Left kidney (tissue), 8 donors: Measurements from ENCODE around the gene BID. TPM values are rescaled to one million over a fixed set of nuclear protein-coding genes. Genes with fewer than 3 reads are reported as not detected.

Experiments
- DNase-seq: peaks from one replicate; pipeline ENCODE4 v3.0.0-alpha.2; 2013
- long read RNA-seq, 8 donors: transcript quantifications; one replicate each; lab custom pipeline, GENCODE V29; 2026
- polyA plus RNA-seq: library from polyadenylated mRNA; unstranded; fragments of 120-200 nt; gene quantifications from one replicate; pipeline ENCODE4 v1.2.1, GENCODE V29; 2013; ENCODE audit not compliant: insufficient read length

BID gene
- polyA plus RNA-seq: 16.1 TPM
- long read RNA-seq, donor 1, transcript BID-215 (6 exons, 2,199 nt): major isoform, 12 of 18 reads
- long read RNA-seq, donor 1, partial matches to known transcripts: 0 of 18 reads
- long read RNA-seq, donor 1, other reads (novel, unspliced or antisense): 0 of 18 reads
- long read RNA-seq, donor 2, transcript BID-215 (6 exons, 2,199 nt): major isoform, 7 of 10 reads
- long read RNA-seq, donor 2, partial matches to known transcripts: 0 of 10 reads
- long read RNA-seq, donor 2, other reads (novel, unspliced or antisense): 0 of 10 reads
- long read RNA-seq, donor 3, transcript BID-215 (6 exons, 2,199 nt): major isoform, 10 of 13 reads
- long read RNA-seq, donor 3, partial matches to known transcripts: 0 of 13 reads
- long read RNA-seq, donor 3, other reads (novel, unspliced or antisense): 0 of 13 reads
- long read RNA-seq, donor 4, partial matches to known transcripts: 0 of 2 reads
- long read RNA-seq, donor 4, other reads (novel, unspliced or antisense): 0 of 2 reads
- long read RNA-seq, donor 5, transcript BID-215 (6 exons, 2,199 nt): major isoform, 15 of 23 reads
- long read RNA-seq, donor 5, partial matches to known transcripts: 0 of 23 reads
- long read RNA-seq, donor 5, other reads (novel, unspliced or antisense): 0 of 23 reads
- long read RNA-seq, donor 6, transcript BID-215 (6 exons, 2,199 nt): major isoform, 12 of 18 reads
- long read RNA-seq, donor 6, partial matches to known transcripts: 0 of 18 reads
- long read RNA-seq, donor 6, other reads (novel, unspliced or antisense): 0 of 18 reads
- long read RNA-seq, donor 7, transcript BID-215 (6 exons, 2,199 nt): major isoform, 12 of 17 reads
- long read RNA-seq, donor 7, partial matches to known transcripts: 0 of 17 reads
- long read RNA-seq, donor 7, other reads (novel, unspliced or antisense): 0 of 17 reads
- long read RNA-seq, donor 8, partial matches to known transcripts: 0 of 4 reads
- long read RNA-seq, donor 8, other reads (novel, unspliced or antisense): 0 of 4 reads

GRCh38 chr22:17774206-17774925 is at the start of gene BID:
Gene BID (minus strand): TSS chr22:17774469. CDS start chr22:17750116, 24,353 bp downstream.
- no peak for DNase-seq

- no peak for DNase-seq
Measured at GRCh38 chr22:17823964-17824363, 49.7 kb upstream of the BID start.

- DNase-seq: no peak
Measured at GRCh38 chr22:17823226-17823625, 49.0 kb upstream of the BID start.

GRCh38 chr22:17822087-17822486 is 47.8 kb upstream of the BID start:
- DNase-seq: no peak

GRCh38 chr22:17820879-17821439 is 46.7 kb upstream of the BID start:
- DNase-seq: no peak

DNA sequence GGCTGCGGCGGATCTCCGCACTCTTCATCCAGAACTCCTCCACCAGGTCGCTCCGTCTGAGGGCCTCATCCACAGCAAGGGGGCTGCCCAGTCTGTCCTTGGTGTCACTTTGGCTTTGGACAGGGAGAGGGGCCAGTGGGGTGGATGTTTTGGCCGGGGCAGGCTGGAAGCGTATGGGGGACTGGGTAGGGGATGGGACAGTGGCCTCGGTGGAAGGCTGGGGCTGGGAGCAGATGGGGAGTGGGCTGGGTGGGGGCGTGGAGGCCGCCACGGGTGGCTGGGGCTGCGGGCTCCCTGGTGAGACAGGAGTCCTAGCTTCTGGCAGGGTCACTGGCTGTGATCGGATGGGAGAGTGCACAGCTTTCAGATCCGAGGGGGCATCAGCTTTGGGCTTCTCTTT is 44.4 kb upstream of the BID start:
- DNase-seq: no peak

- DNase-seq: no peak
Measured at GRCh38 chr22:17818180-17818579, 43.9 kb upstream of the BID start.

- DNase-seq: no peak
Measured at GRCh38 chr22:17817511-17818065, 43.3 kb upstream of the BID start.

DNA sequence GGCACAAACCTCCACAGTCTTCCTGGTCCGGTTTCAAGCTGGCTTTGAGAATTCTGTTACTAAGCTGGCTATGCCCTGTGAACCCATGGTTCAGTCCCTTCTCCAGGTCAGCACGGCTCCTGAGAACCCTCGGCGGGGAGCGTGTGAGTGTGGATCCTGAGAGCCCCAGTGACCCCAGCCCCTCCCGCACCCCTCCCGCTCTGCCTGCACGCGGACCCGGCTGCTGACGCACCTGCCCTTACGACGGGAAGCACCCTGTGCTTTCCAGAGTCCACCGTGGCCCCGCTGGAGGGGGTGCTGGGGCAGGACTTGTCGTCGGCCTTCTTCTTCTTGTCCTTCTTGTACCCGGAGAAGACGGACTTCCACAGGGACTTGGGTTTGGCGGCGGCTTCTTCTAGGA is 42.8 kb upstream of the BID start:
- no peak for DNase-seq

- DNase-seq: no peak
Measured at GRCh38 chr22:17816649-17817048, 42.4 kb upstream of the BID start.

GRCh38 chr22:17815703-17816254 is 41.5 kb upstream of the BID start:
- DNase-seq: no peak

DNA sequence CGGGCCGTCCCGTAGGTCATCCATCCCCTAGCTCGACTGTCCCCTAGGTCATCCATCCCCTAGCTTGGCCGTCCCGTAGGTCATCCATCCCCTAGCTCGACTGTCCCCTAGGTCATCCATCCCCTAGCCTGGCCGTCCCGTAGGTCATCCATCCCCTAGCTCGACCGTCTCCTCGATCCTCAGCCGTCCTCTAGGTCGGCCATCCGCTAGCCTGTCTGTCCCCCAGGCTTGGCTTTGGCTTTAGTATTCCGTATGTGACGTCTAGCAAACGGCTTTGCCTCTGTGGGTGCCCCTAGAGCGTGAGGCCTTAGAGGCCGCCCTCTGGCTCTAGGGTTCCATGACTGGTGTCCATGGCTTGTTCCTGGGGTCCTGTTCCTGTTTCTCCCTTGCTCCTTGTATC is 40.6 kb upstream of the BID start:
- no peak for DNase-seq

GRCh38 chr22:17814084-17814483 is 39.8 kb upstream of the BID start:
- DNase-seq: no peak

DNA sequence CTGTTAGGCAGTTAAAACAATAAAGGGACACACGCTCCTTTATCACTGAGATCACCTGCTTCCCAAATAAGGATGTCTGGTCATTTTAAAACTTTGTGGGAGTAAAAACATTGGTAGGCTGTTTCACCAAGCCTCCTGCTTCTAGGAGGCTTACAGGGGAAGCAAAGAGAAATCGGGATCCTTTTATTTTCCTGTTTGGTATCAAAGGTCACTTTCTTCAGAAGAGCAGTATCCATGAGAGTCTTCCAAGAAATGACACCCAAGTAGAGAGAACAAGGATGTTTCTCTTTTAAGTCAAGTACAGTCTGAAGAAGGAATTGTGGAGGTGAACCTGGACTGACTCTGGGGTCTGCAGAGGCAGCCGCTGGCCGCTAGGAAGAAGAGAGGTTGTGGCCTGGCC is 36.9 kb upstream of the BID start:
- DNase-seq: no peak

DNA sequence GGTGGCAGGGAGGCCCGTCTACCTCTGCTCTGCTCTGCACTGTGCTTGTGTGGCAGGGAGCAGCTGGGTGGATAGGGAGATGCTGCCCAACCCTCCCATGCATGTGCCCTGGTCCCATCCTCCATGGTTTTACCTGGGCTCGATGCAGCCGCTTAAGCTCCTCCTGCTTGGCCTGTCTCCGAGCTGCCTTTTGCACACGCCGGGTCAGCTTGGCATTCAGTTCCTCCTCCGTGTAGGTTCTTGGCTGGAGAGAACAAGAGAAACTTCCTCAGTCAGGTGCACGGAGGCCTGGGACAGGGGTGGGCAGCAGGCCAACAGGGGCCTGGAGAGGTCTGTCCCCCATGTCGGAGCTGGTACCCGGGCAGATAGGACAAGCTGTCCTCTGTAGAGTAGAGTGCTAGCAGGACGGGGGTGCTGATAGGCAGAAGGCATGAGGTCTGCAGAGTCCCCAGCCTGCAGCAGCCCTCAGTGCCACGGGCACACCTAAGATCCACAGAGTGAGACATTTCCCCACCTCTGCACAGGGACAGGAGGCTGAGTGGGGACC is 36.4 kb upstream of the BID start:
- DNase-seq: no peak

- DNase-seq: no peak
Measured at GRCh38 chr22:17808693-17809403, 34.6 kb upstream of the BID start.

GRCh38 chr22:17807578-17808410 is 33.5 kb upstream of the BID start:
- no peak for DNase-seq

DNA sequence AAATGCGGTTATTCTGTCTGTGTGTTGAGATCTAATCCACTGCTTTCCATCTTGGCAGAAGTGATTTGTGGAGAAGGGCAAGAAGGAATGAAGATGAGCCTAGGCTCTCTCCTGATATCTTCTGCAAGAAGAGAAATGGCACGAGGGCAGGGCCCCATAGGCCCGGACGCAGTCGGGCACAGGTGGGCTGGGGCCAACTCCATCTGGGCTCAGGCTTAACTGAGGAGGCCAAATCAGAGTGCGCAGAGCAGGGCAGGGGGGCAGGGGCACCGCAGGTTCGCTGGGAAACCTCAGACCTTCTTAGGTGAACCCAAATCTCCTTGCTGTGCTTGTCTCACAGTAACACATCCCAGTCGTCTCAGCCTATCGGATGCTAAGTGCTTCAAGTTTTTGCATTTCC is 32.8 kb upstream of the BID start:
- no peak for DNase-seq

GRCh38 chr22:17806437-17806836 is 32.2 kb upstream of the BID start:
- no peak for DNase-seq
